Naive B cell (primary cell): ENCODE data around the gene MPZL1. TPM values are rescaled to one million over a fixed set of nuclear protein-coding genes. Genes with fewer than 3 reads are reported as not detected.
A peak's percentile ranks its signal among the peaks of the same experiment; 100 is the strongest.
"Not testable (repeated sequence)": the region's sequence is repeated elsewhere in the genome, so short reads cannot be mapped to it uniquely, and the experiment has no call there.

Experiments
- ATAC-seq, 2 donors: fragments of 150-1000 bp; cut with Tn5 transposase; 2 replicates each; pipeline ENCODE4 v1.10.0; 2021; ENCODE audit warnings: low read depth in 2 of 2, mild to moderate bottlenecking in 2 of 2, moderate library complexity in 2 of 2
- DNase-seq: peaks from one replicate; pipeline ENCODE4 v3.0.0; 2022
- H3K27ac Mint-ChIP-seq, 6 donors: one replicate each; pipeline ENCODE4 v1.8.0; 2020 to 2022; ENCODE audit warnings: mild to moderate bottlenecking in 6 of 6, mixed read lengths in 6 of 6, moderate library complexity in 5 of 6, inconsistent platforms in 2 of 6
- H3K27me3 Mint-ChIP-seq, 3 donors: one replicate each; pipeline ENCODE4 v1.8.0; 2021 to 2022; ENCODE audit warnings: mixed read lengths in 3 of 3, mild to moderate bottlenecking in 1 of 3
- H3K36me3 Mint-ChIP-seq, 2 donors: one replicate each; pipeline ENCODE4 v1.8.0; 2020 to 2022; ENCODE audit warnings: mixed read lengths in 2 of 2, inconsistent platforms in 1 of 2, mild to moderate bottlenecking in 1 of 2
- H3K4me1 Mint-ChIP-seq, 3 donors: one replicate each; pipeline ENCODE4 v1.8.0; 2020 to 2022; ENCODE audit warnings: mixed read lengths in 3 of 3, inconsistent platforms in 1 of 3, mild to moderate bottlenecking in 1 of 3, moderate library complexity in 1 of 3
- H3K4me3 Mint-ChIP-seq, 8 donors: one replicate each; pipeline ENCODE4 v1.8.0; 2020 to 2022; ENCODE audit warnings: mild to moderate bottlenecking in 8 of 8, mixed read lengths in 8 of 8, moderate library complexity in 8 of 8, inconsistent platforms in 2 of 8
- H3K9me3 Mint-ChIP-seq, 7 donors: one replicate each; pipeline ENCODE4 v1.8.0; 2020 to 2022; ENCODE audit warnings: mixed read lengths in 7 of 7, mild to moderate bottlenecking in 5 of 7, inconsistent platforms in 2 of 7, moderate library complexity in 1 of 7
- polyA plus RNA-seq, 6 donors: library from polyadenylated mRNA; unstranded; fragments of 300-500 nt; fragmentation: Illumina TruSeq; gene quantifications; one replicate each; pipeline ENCODE4 v1.2.3, GENCODE V29; 2021; ENCODE audit warnings: low read depth in 6 of 6

Gene MPZL1
- polyA plus RNA-seq, 6 donors from 2014 or later, result 23.5 to 64.2 (median 29.7) TPM

- ATAC-seq (peak; percentile 55 to 58), DNase-seq (peak; percentile 82)
- H3K36me3 Mint-ChIP-seq, result peaks cover 0 to 3% of the 10 kb centered on the region in 2 donors
- H3K4me3 Mint-ChIP-seq, result peak overlapping the region; percentile 85 to 97 (median 93)
- H3K27ac Mint-ChIP-seq, result peak overlapping the region; percentile 83 to 100 (median 98)
- peaks cover 0 to 9% (median 0%) of the 10 kb centered on the region in 7 donors for H3K9me3 Mint-ChIP-seq
- H3K27me3 Mint-ChIP-seq, result no peaks in the 10 kb centered on the region
- peaks cover 33 to 62% (median 47%) of the 10 kb centered on the region in 3 donors for H3K4me1 Mint-ChIP-seq
Observed at GRCh38 chr1:167714439-167715156, 7.2 kb upstream of the MPZL1 start.

GRCh38 chr1:167715157-167715999 is 6.4 kb upstream of the MPZL1 start:
- peak overlapping the region; percentile 83 to 100 (median 98) for H3K27ac Mint-ChIP-seq

GRCh38 chr1:167716000-167716271 is 5.8 kb upstream of the MPZL1 start:
- Mint-ChIP-seq H3K4me1 (peaks cover 39 to 67% (median 59%) of the 10 kb centered on the region in 3 donors), H3K27ac (peak overlapping the region in 5 of 6 donors; percentile 55 to 100 (median 99)), H3K4me3 (peak overlapping the region; percentile 85 to 97 (median 93)), H3K36me3 (peaks cover 0 to 3% of the 10 kb centered on the region in 2 donors), H3K27me3 (no peaks in the 10 kb centered on the region), H3K9me3 (peaks cover 0 to 9% (median 0%) of the 10 kb centered on the region in 7 donors)
- DNase-seq (no peak), ATAC-seq (no peak)

More at GRCh38 chr1:167715157-167715999, 6.4 kb upstream of the MPZL1 start:
- Mint-ChIP-seq H3K4me3 (peak overlapping the region; percentile 85 to 97 (median 93)), H3K4me1 (peaks cover 36 to 62% (median 55%) of the 10 kb centered on the region in 3 donors), H3K9me3 (peaks cover 0 to 9% (median 0%) of the 10 kb centered on the region in 7 donors), H3K27me3 (no peaks in the 10 kb centered on the region), H3K36me3 (peaks cover 0 to 3% of the 10 kb centered on the region in 2 donors)
- DNase-seq (peak; percentile 82), ATAC-seq (peak; percentile 60 to 66)

GRCh38 chr1:167717351-167717750 is 4.4 kb upstream of the MPZL1 start:
- Mint-ChIP-seq H3K4me1 (peaks cover 49 to 74% (median 70%) of the 10 kb centered on the region in 3 donors), H3K9me3 (peaks cover 0 to 9% (median 0%) of the 10 kb centered on the region in 7 donors), H3K36me3 (peaks cover 3 to 7% of the 10 kb centered on the region in 2 donors), H3K27ac (peak overlapping the region in 1 of 6 donors; percentile 100), H3K27me3 (no peaks in the 10 kb centered on the region), H3K4me3 (peak overlapping the region in 5 of 8 donors; percentile 51 to 97 (median 89))
- ATAC-seq, result no peak
- no peak for DNase-seq

GRCh38 chr1:167718914-167719691 is 2.7 kb upstream of the MPZL1 start:
- peak overlapping the region in 7 of 8 donors; percentile 17 to 88 (median 55) for H3K4me3 Mint-ChIP-seq
- H3K9me3 Mint-ChIP-seq, result peaks cover 0 to 9% (median 0%) of the 10 kb centered on the region in 7 donors
- peaks cover 47 to 76% (median 68%) of the 10 kb centered on the region in 3 donors for H3K4me1 Mint-ChIP-seq
- H3K36me3 Mint-ChIP-seq, result peaks cover 3 to 7% of the 10 kb centered on the region in 2 donors
- H3K27ac Mint-ChIP-seq, result peak overlapping the region in 5 of 6 donors; percentile 71 to 86 (median 79)
- DNase-seq (no peak), ATAC-seq (no peak)
- H3K27me3 Mint-ChIP-seq, result no peaks in the 10 kb centered on the region

GRCh38 chr1:167719715-167720421 is 1.9 kb upstream of the MPZL1 start:
- H3K9me3 Mint-ChIP-seq, ATAC-seq, H3K27me3 Mint-ChIP-seq, H3K36me3 Mint-ChIP-seq: not testable (repeated sequence)
- peaks cover 44 to 77% (median 66%) of the 10 kb centered on the region in 3 donors for H3K4me1 Mint-ChIP-seq
- DNase-seq, result peak; percentile 33
- H3K27ac Mint-ChIP-seq, result peak overlapping the region in 5 of 6 donors; percentile 65 to 86 (median 79)
- H3K4me3 Mint-ChIP-seq, result peak overlapping the region in 7 of 8 donors; percentile 33 to 97 (median 70)

- Mint-ChIP-seq H3K4me1 (peaks cover 38 to 72% (median 58%) of the 10 kb centered on the region in 3 donors), H3K9me3 (no peaks in the 10 kb centered on the region), H3K36me3 (peaks cover 0 to 7% of the 10 kb centered on the region in 2 donors), H3K27ac (peak overlapping the region; percentile 73 to 93 (median 88)), H3K27me3 (no peaks in the 10 kb centered on the region), H3K4me3 (peak overlapping the region; percentile 87 to 100 (median 96))
- ATAC-seq (peak; percentile 44 to 47), DNase-seq (peak; percentile 53)
Observed at GRCh38 chr1:167720965-167721616, 691 bp upstream of the MPZL1 start.

GRCh38 chr1:167722152-167722869 is 529 bp downstream of the MPZL1 start:
- no peaks in the 10 kb centered on the region for H3K27me3 Mint-ChIP-seq
- peaks cover 0 to 7% of the 10 kb centered on the region in 2 donors for H3K36me3 Mint-ChIP-seq
- H3K9me3 Mint-ChIP-seq, result no peaks in the 10 kb centered on the region
- H3K4me3 Mint-ChIP-seq, result peak overlapping the region; percentile 87 to 100 (median 96)
- DNase-seq, result no peak
- H3K27ac Mint-ChIP-seq, result peak overlapping the region in 4 of 6 donors; percentile 28 to 91 (median 66)
- peak; percentile 26 to 29 for ATAC-seq
- H3K4me1 Mint-ChIP-seq, result peaks cover 41 to 69% (median 61%) of the 10 kb centered on the region in 3 donors

- DNase-seq, result no peak
- Mint-ChIP-seq H3K27me3 (no peaks in the 10 kb centered on the region), H3K27ac (peak overlapping the region in 3 of 6 donors; percentile 28 to 91 (median 47)), H3K4me1 (peaks cover 41 to 64% (median 61%) of the 10 kb centered on the region in 3 donors), H3K36me3 (peaks cover 0 to 7% of the 10 kb centered on the region in 2 donors), H3K4me3 (peak overlapping the region; percentile 85 to 100 (median 96)), H3K9me3 (no peaks in the 10 kb centered on the region)
- ATAC-seq, result no peak
Observed at GRCh38 chr1:167722870-167723251, 1.1 kb downstream of the MPZL1 start.

GRCh38 chr1:167723707-167724323 is 2.0 kb downstream of the MPZL1 start:
- H3K27ac Mint-ChIP-seq, result peak overlapping the region in 2 of 6 donors; percentile 18 to 35
- peaks cover 41 to 62% (median 54%) of the 10 kb centered on the region in 3 donors for H3K4me1 Mint-ChIP-seq
- no peak for ATAC-seq

GRCh38 chr1:167726008-167726407 is 4.2 kb downstream of the MPZL1 start:
- H3K27ac Mint-ChIP-seq, result peak overlapping the region in 3 of 6 donors; percentile 10 to 77 (median 27)
- DNase-seq, result no peak
- H3K4me3 Mint-ChIP-seq, result peak overlapping the region in 3 of 8 donors; percentile 20 to 76 (median 70)

More at GRCh38 chr1:167723707-167724323, 2.0 kb downstream of the MPZL1 start:
- no peak for DNase-seq
- no peaks in the 10 kb centered on the region for H3K27me3 Mint-ChIP-seq
- peak overlapping the region in 4 of 8 donors; percentile 88 to 97 (median 96) for H3K4me3 Mint-ChIP-seq
- H3K36me3 Mint-ChIP-seq, result peaks cover 0 to 7% of the 10 kb centered on the region in 2 donors
- no peaks in the 10 kb centered on the region for H3K9me3 Mint-ChIP-seq

More at GRCh38 chr1:167726008-167726407, 4.2 kb downstream of the MPZL1 start:
- Mint-ChIP-seq H3K4me1 (peaks cover 27 to 40% (median 34%) of the 10 kb centered on the region in 3 donors), H3K27me3 (no peaks in the 10 kb centered on the region), H3K9me3 (no peaks in the 10 kb centered on the region), H3K36me3 (peaks cover 0 to 7% of the 10 kb centered on the region in 2 donors)
- ATAC-seq, result no peak
